H1 (cell line): ENCODE measurements around the gene NTN1. TPM values are rescaled to one million over a fixed set of nuclear protein-coding genes. Genes with fewer than 3 reads are reported as not detected.

Source experiments
- BRCA1 ChIP-seq: IDR thresholded peaks from 2 replicates; pipeline ENCODE4 v1.6.1; 2012; ENCODE audit warnings: low read depth, low read length, improper control_type of control experiment
- CEBPB ChIP-seq: IDR thresholded peaks from 2 replicates; pipeline ENCODE4 v1.6.1; 2012; ENCODE audit warnings: low read depth, low read length
- JUND ChIP-seq: IDR thresholded peaks from 2 replicates; pipeline ENCODE4 v1.6.1; 2011; ENCODE audit warnings: mild to moderate bottlenecking, improper control_type of control experiment, low read length
- MAFK ChIP-seq: IDR thresholded peaks from 2 replicates; pipeline ENCODE4 v1.6.1; 2012; ENCODE audit warnings: low read depth, mild to moderate bottlenecking, improper control_type of control experiment, low read length
- NRF1 ChIP-seq: IDR thresholded peaks from 2 replicates; pipeline ENCODE4 v1.6.1; 2011; ENCODE audit warnings: mild to moderate bottlenecking, low read depth, low read length, improper control_type of control experiment
- PHF8 ChIP-seq: fragments of 200-600 bp; sonication (generic); conservative IDR thresholded peaks from 2 replicates; pipeline ENCODE4 v1.7.1; 2012; ENCODE audit warnings: low read depth, mild to moderate bottlenecking, inconsistent platforms, low read length, moderate library complexity
- TBP ChIP-seq: IDR thresholded peaks from 2 replicates; pipeline ENCODE4 v1.6.1; 2011; ENCODE audit warnings: low read depth, low read length, improper control_type of control experiment
- polyA plus RNA-seq, 7 experiments: library from polyadenylated mRNA; depleted of rRNA in 3 of 7; stranded (reverse) in 5 of 7; unstranded in 2 of 7; fragments of >200 nt in 5 of 7; fragments of 200-250 nt in 2 of 7; gene quantifications; 1 replicate in 5 of 7; 2 replicates in 1 of 7; 4 replicates in 1 of 7; pipeline versions ENCODE4 v1.2.1 to v1.2.3, GENCODE V29; 2011 to 2013; ENCODE audit warnings: missing spikeins in 2 of 7, mixed read lengths in 2 of 7
- total RNA-seq: library from RNA; stranded (reverse); fragmentation: NEBNext Ultra II Directional; extraction: Animal tissue kit (Norgen Biotek cat#: 25700); gene quantifications from 2 replicates; pipeline ENCODE4 v1.2.1, GENCODE V29; 2021

NTN1 gene
- total and polyA plus RNA-seq, 2 of the 8 experiments (the other 6 are each of a cell fraction or from before 2014, with no cell fraction given), result 2.0 to 2.3 TPM

- TF ChIP-seq JUND (no peak), TBP (no peak), MAFK (no peak), BRCA1 (no peak), CEBPB (no peak), PHF8 (no peak), NRF1 (no peak)
These were observed 205.0 kb downstream of the NTN1 start (continued) for GRCh38 chr17:9226130-9226793.
